ENCODE measurements around the gene AGER.

DNA sequence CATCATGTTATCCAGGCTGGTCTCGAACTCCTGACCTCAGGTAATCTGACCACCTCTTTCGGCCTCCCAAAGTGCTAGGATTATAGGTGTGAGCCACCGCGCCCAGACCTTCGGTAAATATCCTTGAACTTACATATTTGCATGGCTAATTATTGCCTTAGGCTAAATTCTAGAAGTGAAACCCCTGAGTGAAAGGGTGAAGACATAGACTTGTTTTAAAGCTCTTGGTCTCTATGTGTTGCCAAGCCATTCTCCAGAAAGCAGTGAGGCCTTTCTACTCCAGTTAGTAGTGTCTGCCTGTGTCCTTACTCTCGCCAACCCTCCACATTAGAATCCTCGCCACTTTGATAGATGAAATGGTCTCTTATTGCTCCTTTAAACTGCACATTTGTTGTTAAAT is 42.4 kb upstream of the AGER start:
- TF ChIP-seq, protein P1, sequence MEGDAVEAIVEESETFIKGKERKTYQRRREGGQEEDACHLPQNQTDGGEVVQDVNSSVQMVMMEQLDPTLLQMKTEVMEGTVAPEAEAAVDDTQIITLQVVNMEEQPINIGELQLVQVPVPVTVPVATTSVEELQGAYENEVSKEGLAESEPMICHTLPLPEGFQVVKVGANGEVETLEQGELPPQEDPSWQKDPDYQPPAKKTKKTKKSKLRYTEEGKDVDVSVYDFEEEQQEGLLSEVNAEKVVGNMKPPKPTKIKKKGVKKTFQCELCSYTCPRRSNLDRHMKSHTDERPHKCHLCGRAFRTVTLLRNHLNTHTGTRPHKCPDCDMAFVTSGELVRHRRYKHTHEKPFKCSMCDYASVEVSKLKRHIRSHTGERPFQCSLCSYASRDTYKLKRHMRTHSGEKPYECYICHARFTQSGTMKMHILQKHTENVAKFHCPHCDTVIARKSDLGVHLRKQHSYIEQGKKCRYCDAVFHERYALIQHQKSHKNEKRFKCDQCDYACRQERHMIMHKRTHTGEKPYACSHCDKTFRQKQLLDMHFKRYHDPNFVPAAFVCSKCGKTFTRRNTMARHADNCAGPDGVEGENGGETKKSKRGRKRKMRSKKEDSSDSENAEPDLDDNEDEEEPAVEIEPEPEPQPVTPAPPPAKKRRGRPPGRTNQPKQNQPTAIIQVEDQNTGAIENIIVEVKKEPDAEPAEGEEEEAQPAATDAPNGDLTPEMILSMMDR (IDR thresholded peaks at IDR 0.05), result no peak
- TF ChIP-seq POLR2A (IDR thresholded peaks at IDR 0.05), result no peak
